ENCODE data around the gene PTGES3. TPM values are rescaled to one million over a fixed set of nuclear protein-coding genes. Genes with fewer than 3 reads are reported as not detected.

The PTGES3 gene
- total RNA-seq, 1 donor from 2014 or later = 301 TPM

GRCh38 chr12:56629459-56630179 is 58.5 kb downstream of the PTGES3 start:
- peaks cover 69% of the 10 kb centered on the region for H3K4me1 Mint-ChIP-seq (ENCODE audit: low read depth)
- peak; percentile 33 for DNase-seq (ENCODE audit: low spot score)
- H3K27me3 Mint-ChIP-seq (ENCODE audit: insufficient read depth) = no peaks in the 10 kb centered on the region
- peak overlapping the region; percentile 97 for H3K4me3 Mint-ChIP-seq
- H3K36me3 Mint-ChIP-seq (ENCODE audit: low read depth) = peaks cover 22% of the 10 kb centered on the region
- H3K27ac Mint-ChIP-seq = peak overlapping the region; percentile 89
- intact Hi-C loops (cut with micrococcal nuclease) = loop anchor here (2.0 to 10.0 kb wide), 6 partner anchors 17 to 1125 kb away; partner anchors contain the start of genes ARHGAP9, CDK4, MARCHF9 and PTGES3
- no peaks in the 10 kb centered on the region for H3K9me3 Mint-ChIP-seq

DNA sequence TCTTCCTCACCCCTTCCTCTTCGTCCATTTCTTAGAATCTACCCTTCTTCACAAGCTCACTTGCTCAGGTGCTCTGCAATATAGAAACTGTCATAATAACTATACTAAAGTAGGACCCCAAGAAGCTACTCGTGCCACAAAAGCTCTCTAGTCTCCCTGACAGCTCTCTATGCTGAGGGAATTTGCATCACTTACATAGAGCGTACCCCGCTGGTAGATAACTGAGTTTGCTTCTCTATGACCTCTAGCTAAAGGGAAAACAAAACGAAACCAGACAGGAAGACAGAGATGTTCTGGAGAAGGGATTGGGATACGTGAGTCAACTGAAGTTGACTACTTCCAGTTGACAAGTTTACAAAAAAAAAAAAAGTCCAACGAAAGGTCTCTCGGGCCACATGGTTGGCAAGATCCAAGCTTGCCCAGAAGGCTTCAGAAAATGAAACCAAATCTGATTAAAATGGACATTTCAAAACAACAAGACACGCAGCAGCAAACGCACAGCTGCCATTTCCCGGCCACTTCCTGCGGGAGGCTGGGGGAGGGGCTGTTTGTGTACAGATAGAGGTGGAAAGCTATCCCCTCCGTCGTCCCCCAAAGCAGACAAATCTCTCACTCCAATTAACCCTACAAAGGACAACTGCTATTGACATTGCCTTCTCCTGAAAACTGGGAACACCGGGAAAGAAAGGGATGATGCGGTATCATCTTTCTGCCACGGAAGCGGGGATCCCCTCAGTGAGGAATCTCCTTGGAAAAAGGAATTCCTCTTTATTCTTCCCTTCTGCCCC is 59.2 kb downstream of the PTGES3 start:
- Mint-ChIP-seq H3K4me3 (peak overlapping the region; percentile 97), H3K27ac (peak overlapping the region; percentile 89), H3K36me3 (ENCODE audit: low read depth) (peaks cover 21% of the 10 kb centered on the region), H3K4me1 (ENCODE audit: low read depth) (peaks cover 69% of the 10 kb centered on the region), H3K9me3 (no peaks in the 10 kb centered on the region), H3K27me3 (ENCODE audit: insufficient read depth) (no peaks in the 10 kb centered on the region)
- intact Hi-C loops (cut with micrococcal nuclease) = loop anchor here (1.0 to 2.0 kb wide), 4 partner anchors 7 to 482 kb away; partner anchors contain the start of genes PTGES3, RBMS2 and STAT6
- DNase-seq (ENCODE audit: low spot score) = peak; percentile 58

GRCh38 chr12:56626701-56627100 is 61.4 kb downstream of the PTGES3 start:
- H3K4me3 Mint-ChIP-seq = no peak overlapping the region
- DNase-seq (ENCODE audit: low spot score) = no peak
- H3K27me3 Mint-ChIP-seq (ENCODE audit: insufficient read depth) = no peaks in the 10 kb centered on the region
- peak overlapping the region; percentile 61 for H3K27ac Mint-ChIP-seq
- intact Hi-C loops (cut with micrococcal nuclease) = no loop called here
- peaks cover 60% of the 10 kb centered on the region for H3K4me1 Mint-ChIP-seq (ENCODE audit: low read depth)
- H3K36me3 Mint-ChIP-seq (ENCODE audit: low read depth) = peaks cover 25% of the 10 kb centered on the region
- H3K9me3 Mint-ChIP-seq = no peaks in the 10 kb centered on the region

- no peaks in the 10 kb centered on the region for H3K27me3 Mint-ChIP-seq (ENCODE audit: insufficient read depth)
- peak overlapping the region; percentile 58 for H3K27ac Mint-ChIP-seq
- no peaks in the 10 kb centered on the region for H3K9me3 Mint-ChIP-seq
- intact Hi-C loops (cut with micrococcal nuclease) = no loop called here
- DNase-seq (ENCODE audit: low spot score) = no peak
- H3K4me3 Mint-ChIP-seq = no peak overlapping the region
- peaks cover 32% of the 10 kb centered on the region for H3K36me3 Mint-ChIP-seq (ENCODE audit: low read depth)
- peaks cover 43% of the 10 kb centered on the region for H3K4me1 Mint-ChIP-seq (ENCODE audit: low read depth)
Observed at GRCh38 chr12:56622535-56622934, 65.5 kb downstream of the PTGES3 start.

- peaks cover 61% of the 10 kb centered on the region for H3K36me3 Mint-ChIP-seq (ENCODE audit: low read depth)
- H3K4me1 Mint-ChIP-seq (ENCODE audit: low read depth) = peaks cover 21% of the 10 kb centered on the region
- no peaks in the 10 kb centered on the region for H3K9me3 Mint-ChIP-seq
- no peak overlapping the region for H3K27ac Mint-ChIP-seq
- intact Hi-C loops (cut with micrococcal nuclease) = no loop called here
- H3K27me3 Mint-ChIP-seq (ENCODE audit: insufficient read depth) = no peaks in the 10 kb centered on the region
- DNase-seq (ENCODE audit: low spot score) = no peak
- no peak overlapping the region for H3K4me3 Mint-ChIP-seq
Observed at GRCh38 chr12:56616925-56617324, 71.2 kb downstream of the PTGES3 start.

DNA sequence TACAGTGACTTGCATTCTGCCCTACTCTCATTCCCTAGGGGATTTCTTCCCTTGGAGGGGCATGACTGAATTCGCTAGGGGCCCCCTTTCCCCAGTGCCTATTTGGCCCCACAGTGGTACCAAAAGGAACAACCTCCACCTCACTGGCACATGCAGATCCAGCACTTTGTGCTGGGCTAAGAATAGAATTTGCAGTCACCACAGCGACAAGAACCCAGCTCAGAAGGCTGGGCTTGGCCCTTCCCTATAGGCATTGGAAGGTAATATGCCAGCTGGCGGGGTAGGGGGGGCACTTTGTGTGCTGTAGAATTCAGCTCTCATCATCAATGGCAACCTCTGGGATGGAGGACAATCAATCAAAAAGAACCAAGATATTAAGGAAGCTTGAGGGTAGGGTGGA is 71.8 kb downstream of the PTGES3 start:
- Mint-ChIP-seq H3K36me3 (ENCODE audit: low read depth) (peaks cover 67% of the 10 kb centered on the region), H3K27me3 (ENCODE audit: insufficient read depth) (no peaks in the 10 kb centered on the region), H3K4me3 (no peak overlapping the region), H3K9me3 (no peaks in the 10 kb centered on the region), H3K4me1 (ENCODE audit: low read depth) (peaks cover 19% of the 10 kb centered on the region), H3K27ac (no peak overlapping the region)
- DNase-seq (ENCODE audit: low spot score) = no peak
- intact Hi-C loops (cut with micrococcal nuclease) = no loop called here

DNA sequence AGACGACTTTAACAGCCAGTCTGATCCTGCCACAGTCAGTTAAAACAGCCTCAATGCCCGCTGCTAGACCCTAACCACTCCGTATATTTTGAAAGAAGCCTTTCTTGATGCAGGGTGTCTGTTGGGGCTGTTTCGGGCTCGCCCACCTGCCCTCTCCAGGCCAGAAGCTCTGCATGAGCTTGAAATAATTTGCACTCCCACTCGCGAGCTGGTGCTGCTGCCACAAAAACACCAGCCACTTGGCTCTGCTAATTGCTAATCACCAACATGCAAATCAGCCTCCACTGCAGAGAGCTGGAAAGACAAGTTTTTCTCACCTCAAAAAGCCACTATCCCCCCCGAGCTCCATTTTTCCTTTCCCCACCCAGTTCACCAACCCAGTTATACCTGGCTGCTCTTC is 73.5 kb downstream of the PTGES3 start:
- H3K27me3 Mint-ChIP-seq (ENCODE audit: insufficient read depth) = no peaks in the 10 kb centered on the region
- DNase-seq (ENCODE audit: low spot score) = no peak
- peaks cover 73% of the 10 kb centered on the region for H3K36me3 Mint-ChIP-seq (ENCODE audit: low read depth)
- H3K27ac Mint-ChIP-seq = no peak overlapping the region
- H3K4me1 Mint-ChIP-seq (ENCODE audit: low read depth) = peaks cover 15% of the 10 kb centered on the region
- no peaks in the 10 kb centered on the region for H3K9me3 Mint-ChIP-seq
- no peak overlapping the region for H3K4me3 Mint-ChIP-seq
- intact Hi-C loops (cut with micrococcal nuclease) = no loop called here

Other genes with a start within 250 kb of the PTGES3 start
- 44.9 and 45.8 TPM in 2 replicates for gene TIMELESS, start 238.9 kb downstream of the PTGES3 start, total RNA-seq
- gene MIP, start 233.6 kb downstream of the PTGES3 start, total RNA-seq = not detected in 2 replicates
- 5.0 and 5.5 TPM in 2 replicates for gene SPRYD4, start 219.7 kb downstream of the PTGES3 start, total RNA-seq
- 1.5 and 2.6 TPM in 2 replicates for gene GLS2, start 200.1 kb downstream of the PTGES3 start, total RNA-seq
- gene RBMS2, start 166.5 kb downstream of the PTGES3 start, total RNA-seq = 4.0 and 6.5 TPM in 2 replicates
- gene BAZ2A, start 58.0 kb downstream of the PTGES3 start, total RNA-seq = 119 and 126 TPM in 2 replicates
- gene ATP5F1B, start 42.3 kb downstream of the PTGES3 start, total RNA-seq = 714 and 716 TPM in 2 replicates
- 942 and 963 TPM in 2 replicates for gene NACA, start 37.0 kb upstream of the PTGES3 start, total RNA-seq
- gene PRIM1, start 64.0 kb upstream of the PTGES3 start, total RNA-seq = 67.5 and 67.8 TPM in 2 replicates
- 1.3 and 1.7 TPM in 2 replicates for gene HSD17B6, start 75.0 kb upstream of the PTGES3 start, total RNA-seq
- gene SDR9C7, start 246.1 kb upstream of the PTGES3 start, total RNA-seq = not detected in 2 replicates

Data from activated T-helper 1 cell treated with anti-CD3 and anti-CD28 coated beads, Interleukin-12 subunit alpha, Interleukin-12 subunit beta, Interleukin-2, Interleukin-4 antibody, amounts not matched to agents 30 ng/mL and 10 ng/mL and 1 ng/mL, durations not matched to agents 14 hours and 24 hours and 36 hours (primary cell).